ENCODE measurements around the gene MED27.

- TF ChIP-seq CTCF (conservative IDR thresholded peaks at IDR 0.05): no peak
- no peak for TF ChIP-seq ZFX (IDR thresholded peaks at IDR 0.05)
Observed at GRCh38 chr9:131976157-131977108, 103.2 kb downstream of the MED27 start.

Measured in C4-2B (cell line).